Small intestine (tissue), 7 donors: Measurements from ENCODE around the gene DOCK1. TPM values are rescaled to one million over a fixed set of nuclear protein-coding genes. Genes with fewer than 3 reads are reported as not detected.

ENCODE experiments used
- DNase-seq, 2 donors: peaks; one replicate each; pipeline versions ENCODE4 v3.0.0 to v3.0.0-alpha.2; 2013
- FAIRE-seq: peaks from 2 replicates; lab custom pipeline; 2012; peaks lifted over from hg19 to GRCh38; lab: Jason Lieb, UNC
- H3K27ac ChIP-seq, 3 donors: one replicate each; pipeline ENCODE4 v1.5.1; 2013; ENCODE audit warnings: low read length in 2 of 3, mild to moderate bottlenecking in 2 of 3, control low read depth in 1 of 3, inconsistent platforms in 1 of 3, low read depth in 1 of 3, moderate library complexity in 1 of 3
- H3K27me3 ChIP-seq, 3 donors: one replicate each; pipeline ENCODE4 v1.6.1; 2013; ENCODE audit warnings: low read length in 3 of 3, inconsistent platforms in 1 of 3; ENCODE audit not compliant: control insufficient read depth in 3 of 3, insufficient read depth in 3 of 3
- H3K36me3 ChIP-seq, 3 donors: one replicate each; pipeline ENCODE4 v1.6.1; 2013; ENCODE audit warnings: low read length in 3 of 3, inconsistent platforms in 1 of 3, low read depth in 1 of 3, mild to moderate bottlenecking in 1 of 3, moderate library complexity in 1 of 3; ENCODE audit not compliant: control insufficient read depth in 3 of 3, insufficient read depth in 2 of 3
- H3K4me1 ChIP-seq, 3 donors: one replicate each; pipeline ENCODE4 v1.6.1; 2013; ENCODE audit warnings: low read length in 2 of 3, inconsistent platforms in 1 of 3, low read depth in 1 of 3, mild to moderate bottlenecking in 1 of 3, moderate library complexity in 1 of 3; ENCODE audit not compliant: control insufficient read depth in 3 of 3, insufficient read depth in 2 of 3
- H3K4me3 ChIP-seq, 3 donors: one replicate each; pipeline ENCODE4 v1.5.1; 2013; ENCODE audit warnings: low read length in 3 of 3, control low read depth in 1 of 3, inconsistent platforms in 1 of 3, low read depth in 1 of 3, mild to moderate bottlenecking in 1 of 3, moderate library complexity in 1 of 3
- H3K9me3 ChIP-seq, 2 donors: one replicate each; pipeline ENCODE4 v1.6.1; 2013; ENCODE audit warnings: low read depth in 1 of 2, low read length in 1 of 2; ENCODE audit not compliant: control insufficient read depth in 2 of 2, insufficient read depth in 1 of 2
- WGBS, 3 donors: extraction: QIAGEN DNeasy Blood & Tissue Kit; methylation state at CpG; one replicate each; pipeline ENCODE4 v1.1.7; 2013; 5-methylcytosine and 5-hydroxymethylcytosine counted together
- polyA plus RNA-seq, 4 donors: library from polyadenylated mRNA; stranded (reverse) in 3 of 4; unstranded in 1 of 4; fragments of 200-250 nt in 3 of 4; fragments of 120-200 nt in 1 of 4; gene quantifications; one replicate each; pipeline versions ENCODE4 v1.2.1 to v1.2.3, GENCODE V29; 2013
- donor health status: healthy with polysubstance abuse.
- donor health status: control.
- donor health status: control.
- donor health status: Bipolar disorder and iron deficiency.
- donor health status: healthy.

The DOCK1 gene
- polyA plus RNA-seq, 4 donors, result 16.8 to 27.0 (median 22.1) TPM

- Histone ChIP-seq H3K4me3 (no peak overlapping the region), H3K4me1 (peaks cover 0 to 3% (median 0%) of the 10 kb centered on the region in 3 donors), H3K27ac (no peak overlapping the region), H3K9me3 (no peaks in the 10 kb centered on the region), H3K36me3 (peaks cover 0 to 14% (median 0%) of the 10 kb centered on the region in 3 donors), H3K27me3 (peaks cover 0 to 8% (median 8%) of the 10 kb centered on the region in 3 donors)
- no peak for DNase-seq
- FAIRE-seq, result no peak
- WGBS, 3 donors, result 94 to 98% (median 95%) methylated on average over 8 of the region's 8 CpGs
These were observed 295.4 kb downstream of the DOCK1 start for GRCh38 chr10:127200646-127201045.

DNA sequence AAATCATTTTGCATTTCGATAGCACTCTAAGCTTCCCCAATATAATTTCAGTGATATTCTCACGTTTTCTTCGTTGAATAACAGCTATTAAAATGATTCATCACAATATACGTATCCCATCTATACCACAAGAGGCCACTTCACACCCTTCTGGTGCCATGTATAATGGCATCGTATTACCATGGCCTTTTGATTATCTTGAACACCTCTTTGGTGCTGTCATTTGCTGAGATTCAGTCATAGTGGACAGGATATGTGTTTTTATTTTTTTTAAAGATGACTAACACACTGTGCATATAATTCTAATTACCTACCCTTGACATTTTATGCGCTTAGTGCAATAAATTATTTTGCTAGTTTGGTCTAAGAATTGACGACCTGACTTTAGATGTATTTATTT, 297.8 kb downstream of the DOCK1 start:
- Histone ChIP-seq H3K4me1 (no peaks in the 10 kb centered on the region), H3K27ac (no peak overlapping the region), H3K36me3 (peaks cover 0 to 14% (median 0%) of the 10 kb centered on the region in 3 donors), H3K9me3 (no peaks in the 10 kb centered on the region), H3K4me3 (no peak overlapping the region), H3K27me3 (no peaks in the 10 kb centered on the region)
- 87 to 94% (median 90%) methylated on average over 7 of the region's 7 CpGs for WGBS, 3 donors
- DNase-seq (no peak), FAIRE-seq (no peak)

DNA sequence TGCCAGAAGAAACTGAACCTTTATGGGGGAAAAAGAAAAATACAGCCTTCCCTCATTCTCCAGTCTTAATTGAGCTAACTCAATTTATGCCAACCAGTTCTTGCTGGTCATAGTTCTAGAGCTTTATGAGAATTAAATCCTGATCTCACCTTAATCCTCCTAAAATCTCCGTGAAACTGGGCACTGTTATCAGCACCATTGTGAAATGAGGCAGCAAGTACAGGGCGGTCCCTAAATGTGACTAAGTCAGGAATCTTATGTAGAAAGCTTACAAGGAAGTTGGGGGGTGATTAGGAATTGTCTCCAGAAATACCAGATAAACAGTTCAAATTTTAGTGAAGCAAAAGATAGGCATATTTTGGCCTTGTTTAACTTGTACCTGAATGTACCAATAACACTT, 301.9 kb downstream of the DOCK1 start:
- Histone ChIP-seq H3K36me3 (peaks cover 0 to 14% (median 0%) of the 10 kb centered on the region in 3 donors), H3K9me3 (no peaks in the 10 kb centered on the region), H3K4me3 (no peak overlapping the region), H3K27ac (no peak overlapping the region), H3K4me1 (no peaks in the 10 kb centered on the region), H3K27me3 (no peaks in the 10 kb centered on the region)
- 64 to 80% (median 69%) methylated on average over 2 of the region's 2 CpGs for WGBS, 3 donors
- no peak for DNase-seq
- FAIRE-seq, result no peak

GRCh38 chr10:127210936-127211466, 305.8 kb downstream of the DOCK1 start:
- 74 to 85% (median 84%) methylated on average over 7 of the region's 7 CpGs for WGBS, 3 donors
- DNase-seq, result no peak
- Histone ChIP-seq H3K27me3 (no peaks in the 10 kb centered on the region), H3K27ac (no peak overlapping the region), H3K36me3 (peaks cover 0 to 7% (median 0%) of the 10 kb centered on the region in 3 donors), H3K4me3 (no peak overlapping the region), H3K9me3 (no peaks in the 10 kb centered on the region), H3K4me1 (no peaks in the 10 kb centered on the region)
- FAIRE-seq, result no peak

GRCh38 chr10:127215866-127216265, 310.6 kb downstream of the DOCK1 start:
- no peaks in the 10 kb centered on the region for H3K4me1 ChIP-seq
- DNase-seq, result no peak
- 74 to 80% (median 77%) methylated on average over 4 of the region's 4 CpGs for WGBS, 3 donors
- H3K9me3 ChIP-seq, result peaks cover 0 to 4% of the 10 kb centered on the region in 2 donors
- H3K27ac ChIP-seq, result no peak overlapping the region
- peaks cover 0 to 3% (median 0%) of the 10 kb centered on the region in 3 donors for H3K36me3 ChIP-seq
- FAIRE-seq, result no peak
- no peak overlapping the region for H3K4me3 ChIP-seq
- no peaks in the 10 kb centered on the region for H3K27me3 ChIP-seq

- Histone ChIP-seq H3K36me3 (peaks cover 0 to 3% (median 0%) of the 10 kb centered on the region in 3 donors), H3K27me3 (no peaks in the 10 kb centered on the region), H3K4me1 (no peaks in the 10 kb centered on the region), H3K9me3 (peaks cover 0 to 4% of the 10 kb centered on the region in 2 donors), H3K27ac (no peak overlapping the region), H3K4me3 (no peak overlapping the region)
- WGBS, 3 donors, result 87 to 91% (median 90%) methylated on average over 5 of the region's 5 CpGs
- FAIRE-seq (no peak), DNase-seq (no peak)
These were observed 311.0 kb downstream of the DOCK1 start for GRCh38 chr10:127216274-127216673.

DNA sequence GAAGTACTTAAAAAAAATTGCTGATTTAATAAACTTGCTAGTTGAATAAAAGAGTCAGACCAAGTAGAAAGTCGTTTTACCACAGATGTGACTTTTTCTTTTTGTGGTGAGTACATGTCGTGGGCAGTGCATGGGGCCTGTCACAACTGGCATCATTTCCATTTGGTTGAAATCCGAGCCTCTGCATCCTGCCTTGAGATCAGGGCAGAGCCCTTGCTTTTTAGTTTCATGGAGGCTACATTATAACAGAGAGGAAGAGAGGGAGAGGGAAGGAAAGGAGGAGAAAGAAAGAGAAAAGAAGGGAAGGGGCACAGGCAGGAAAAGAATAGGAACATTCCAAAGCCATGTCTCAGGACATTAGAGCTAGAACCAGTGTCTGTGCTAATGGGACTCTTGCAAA, 311.6 kb downstream of the DOCK1 start:
- no peaks in the 10 kb centered on the region for H3K4me1 ChIP-seq
- WGBS, 3 donors, result 68 to 80% (median 76%) methylated on average over 3 of the region's 3 CpGs
- no peak for FAIRE-seq
- DNase-seq, result no peak
- H3K36me3 ChIP-seq, result peaks cover 0 to 3% (median 0%) of the 10 kb centered on the region in 3 donors
- H3K9me3 ChIP-seq, result peaks cover 0 to 4% of the 10 kb centered on the region in 2 donors
- H3K4me3 ChIP-seq, result no peak overlapping the region
- H3K27me3 ChIP-seq, result no peaks in the 10 kb centered on the region
- H3K27ac ChIP-seq, result no peak overlapping the region

GRCh38 chr10:127218658-127219057, 313.4 kb downstream of the DOCK1 start:
- 82 to 91% (median 88%) methylated on average over 3 of the region's 3 CpGs for WGBS, 3 donors
- Histone ChIP-seq H3K36me3 (peaks cover 0 to 3% (median 0%) of the 10 kb centered on the region in 3 donors), H3K27ac (no peak overlapping the region), H3K4me1 (no peaks in the 10 kb centered on the region), H3K9me3 (peaks cover 0 to 4% of the 10 kb centered on the region in 2 donors), H3K27me3 (no peaks in the 10 kb centered on the region), H3K4me3 (no peak overlapping the region)
- no peak for FAIRE-seq
- DNase-seq, result no peak

DNA sequence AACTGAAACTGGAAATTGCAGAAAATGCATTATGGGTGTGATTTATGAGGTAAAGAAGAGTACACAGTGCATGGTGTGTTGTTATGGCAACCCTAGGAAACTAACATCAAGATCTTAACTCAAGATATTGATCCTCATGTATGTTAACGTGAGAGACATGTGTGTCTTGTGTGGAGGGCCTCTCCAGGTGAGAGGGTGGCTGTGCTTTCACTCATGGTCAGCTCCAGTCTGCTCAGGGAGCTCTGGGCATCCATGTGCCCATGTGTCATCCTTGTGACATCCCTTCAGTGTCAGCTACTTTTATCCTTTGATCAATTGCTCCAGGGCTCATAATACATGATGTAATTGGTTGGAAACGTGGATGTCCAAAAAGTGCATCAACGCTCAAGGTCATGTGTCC, 316.1 kb downstream of the DOCK1 start:
- no peak for FAIRE-seq
- Histone ChIP-seq H3K4me3 (no peak overlapping the region), H3K9me3 (peaks cover 0 to 4% of the 10 kb centered on the region in 2 donors)

More for the DNA sequence above, 316.1 kb downstream of the DOCK1 start:
- WGBS, 3 donors, result 74 to 86% (median 85%) methylated on average over 3 of the region's 3 CpGs
- Histone ChIP-seq H3K4me1 (no peaks in the 10 kb centered on the region), H3K27me3 (no peaks in the 10 kb centered on the region), H3K27ac (no peak overlapping the region), H3K36me3 (no peaks in the 10 kb centered on the region)
- no peak for DNase-seq
